GM21367 (cell line): ENCODE measurements around the gene AKTIP.
"Not testable (repeated sequence)": the region's sequence is repeated elsewhere in the genome, so short reads cannot be mapped to it uniquely, and the experiment has no call there.

Experiments used
- ATAC-seq: cut with Tn5 transposase; IDR thresholded peaks from one replicate; pipeline ENCODE4 v1.9.1; 2021; ENCODE audit not compliant: unreplicated experiment

The AKTIP gene

GRCh38 chr16:53502331-53503269, at the start of gene AKTIP:
Gene AKTIP, minus strand, starts transcription at chr16:53503209. Its CDS starts 2,950 bp downstream, at chr16:53500259.
- peak; percentile 18 for ATAC-seq

- peak; percentile 69 for ATAC-seq
These were observed 47.1 kb upstream of the AKTIP start for GRCh38 chr16:53549970-53550690.

GRCh38 chr16:53546988-53547391, 44.0 kb upstream of the AKTIP start:
- ATAC-seq = no peak

GRCh38 chr16:53545433-53545832, 42.4 kb upstream of the AKTIP start:
- no peak for ATAC-seq

- ATAC-seq = no peak
These were observed 39.3 kb upstream of the AKTIP start for GRCh38 chr16:53542283-53542682.

- ATAC-seq = no peak
These were observed 38.3 kb upstream of the AKTIP start for GRCh38 chr16:53541326-53541725.

- not testable (repeated sequence) for ATAC-seq
These were observed 37.0 kb upstream of the AKTIP start for GRCh38 chr16:53539759-53540718.

- ATAC-seq = not testable (repeated sequence)
These were observed 36.3 kb upstream of the AKTIP start for GRCh38 chr16:53539346-53539745.

GRCh38 chr16:53537626-53538025, 34.6 kb upstream of the AKTIP start:
- ATAC-seq = no peak

GRCh38 chr16:53534206-53534605, 31.2 kb upstream of the AKTIP start:
- ATAC-seq = no peak

- no peak for ATAC-seq
These were observed 27.7 kb upstream of the AKTIP start for GRCh38 chr16:53530741-53531140.

- ATAC-seq = no peak
These were observed 27.0 kb upstream of the AKTIP start for GRCh38 chr16:53530046-53530445.

- ATAC-seq = no peak
These were observed 26.5 kb upstream of the AKTIP start for GRCh38 chr16:53529513-53529912.

GRCh38 chr16:53528797-53529196, 25.8 kb upstream of the AKTIP start:
- ATAC-seq = no peak

- ATAC-seq = no peak
These were observed 21.1 kb upstream of the AKTIP start for GRCh38 chr16:53523971-53524548.

- ATAC-seq = no peak
These were observed 20.3 kb upstream of the AKTIP start for GRCh38 chr16:53523126-53523804.

GRCh38 chr16:53519417-53520091, 16.5 kb upstream of the AKTIP start:
- ATAC-seq = no peak

GRCh38 chr16:53518550-53519416, 15.8 kb upstream of the AKTIP start:
- ATAC-seq = peak; percentile 97
